Measurements from ENCODE around the gene SKIL. TPM values are rescaled to one million over a fixed set of nuclear protein-coding genes. Genes with fewer than 3 reads are reported as not detected.

SKIL gene
- polyA plus RNA-seq, 4 donors = 10.6 to 47.6 (median 16.6) TPM

GRCh38 chr3:170363471-170363994 lies 6.0 kb downstream of the SKIL start:
- Histone ChIP-seq H3K27ac (ENCODE audit: low read depth in 1 of 3, low read length in 2 of 3) (no peak overlapping the region), H3K9me3 (ENCODE audit: control insufficient read depth in 2 of 2, insufficient read depth in 1 of 2, low read depth in 1 of 2, low read length in 1 of 2) (no peaks in the 10 kb centered on the region), H3K4me1 (ENCODE audit: control insufficient read depth in 3 of 3, insufficient read depth in 2 of 3, low read depth in 1 of 3, low read length in 2 of 3) (peaks cover 7 to 20% (median 10%) of the 10 kb centered on the region in 3 donors), H3K27me3 (ENCODE audit: control insufficient read depth in 3 of 3, insufficient read depth in 3 of 3, low read length in 3 of 3) (no peaks in the 10 kb centered on the region), H3K4me3 (ENCODE audit: low read depth in 1 of 3, low read length in 3 of 3) (no peak overlapping the region), H3K36me3 (ENCODE audit: control insufficient read depth in 3 of 3, insufficient read depth in 2 of 3, low read depth in 1 of 3, low read length in 3 of 3) (peaks cover 0 to 38% (median 8%) of the 10 kb centered on the region in 3 donors)
- FAIRE-seq (no peak), DNase-seq (no peak)
- 91 to 96% (median 94%) methylated on average over 11 of the region's 11 CpGs for WGBS, 3 donors

DNA sequence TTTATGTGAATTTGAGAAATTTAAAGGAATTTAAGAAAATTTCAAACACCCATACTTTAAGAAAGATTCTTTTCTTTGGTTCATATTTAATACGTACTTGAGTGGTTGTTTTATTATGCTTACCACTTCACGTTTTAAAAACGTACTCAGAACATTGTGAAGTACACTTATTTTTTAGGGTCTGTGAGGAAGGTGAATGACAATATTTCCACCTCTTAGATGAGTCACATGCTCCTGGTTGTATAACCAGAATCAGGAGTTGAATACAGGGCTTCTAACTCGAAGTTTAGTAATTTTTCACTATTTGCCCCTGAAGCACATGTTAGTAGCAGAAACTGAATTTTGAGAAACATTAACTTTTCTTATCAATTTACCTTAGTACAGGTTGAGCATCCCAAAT lies 7.5 kb downstream of the SKIL start:
- Histone ChIP-seq H3K9me3 (ENCODE audit: control insufficient read depth in 2 of 2, insufficient read depth in 1 of 2, low read depth in 1 of 2, low read length in 1 of 2) (no peaks in the 10 kb centered on the region), H3K36me3 (ENCODE audit: control insufficient read depth in 3 of 3, insufficient read depth in 2 of 3, low read depth in 1 of 3, low read length in 3 of 3) (peaks cover 0 to 35% (median 8%) of the 10 kb centered on the region in 3 donors), H3K27me3 (ENCODE audit: control insufficient read depth in 3 of 3, insufficient read depth in 3 of 3, low read length in 3 of 3) (no peaks in the 10 kb centered on the region), H3K27ac (ENCODE audit: low read depth in 1 of 3, low read length in 2 of 3) (no peak overlapping the region), H3K4me1 (ENCODE audit: control insufficient read depth in 3 of 3, insufficient read depth in 2 of 3, low read depth in 1 of 3, low read length in 2 of 3) (peaks cover 7 to 15% (median 10%) of the 10 kb centered on the region in 3 donors), H3K4me3 (ENCODE audit: low read depth in 1 of 3, low read length in 3 of 3) (no peak overlapping the region)
- FAIRE-seq = no peak
- DNase-seq = no peak
- WGBS, 3 donors = 74 to 87% (median 86%) methylated on average over 4 of the region's 4 CpGs

DNA sequence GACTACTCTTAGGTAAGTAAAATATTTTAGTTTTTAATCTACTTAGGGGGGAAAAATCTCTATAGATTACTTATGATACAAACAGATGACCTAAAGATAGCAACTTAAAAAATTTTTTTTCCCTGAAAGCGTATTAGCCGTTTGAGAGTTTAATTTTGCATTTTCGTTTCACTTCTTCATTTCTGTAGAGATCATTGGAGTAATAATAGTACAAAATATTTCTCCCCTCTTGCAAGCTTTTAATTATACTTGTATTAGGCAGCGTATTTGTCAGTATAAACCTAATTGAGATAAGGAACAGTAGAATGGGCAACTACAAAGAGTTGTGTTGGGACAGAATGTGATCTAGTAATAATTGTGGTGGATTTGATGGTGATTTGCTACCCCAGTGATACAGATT lies 10.3 kb downstream of the SKIL start:
- Histone ChIP-seq H3K27ac (ENCODE audit: low read depth in 1 of 3, low read length in 2 of 3) (no peak overlapping the region), H3K4me1 (ENCODE audit: control insufficient read depth in 3 of 3, insufficient read depth in 2 of 3, low read depth in 1 of 3, low read length in 2 of 3) (no peaks in the 10 kb centered on the region), H3K36me3 (ENCODE audit: control insufficient read depth in 3 of 3, insufficient read depth in 2 of 3, low read depth in 1 of 3, low read length in 3 of 3) (peaks cover 0 to 31% (median 5%) of the 10 kb centered on the region in 3 donors), H3K4me3 (ENCODE audit: low read depth in 1 of 3, low read length in 3 of 3) (no peak overlapping the region), H3K27me3 (ENCODE audit: control insufficient read depth in 3 of 3, insufficient read depth in 3 of 3, low read length in 3 of 3) (no peaks in the 10 kb centered on the region), H3K9me3 (ENCODE audit: control insufficient read depth in 2 of 2, insufficient read depth in 1 of 2, low read depth in 1 of 2, low read length in 1 of 2) (no peaks in the 10 kb centered on the region)
- WGBS, 3 donors = 67 to 85% (median 85%) methylated on average over 4 of the region's 4 CpGs
- FAIRE-seq (no peak), DNase-seq (no peak)

DNA sequence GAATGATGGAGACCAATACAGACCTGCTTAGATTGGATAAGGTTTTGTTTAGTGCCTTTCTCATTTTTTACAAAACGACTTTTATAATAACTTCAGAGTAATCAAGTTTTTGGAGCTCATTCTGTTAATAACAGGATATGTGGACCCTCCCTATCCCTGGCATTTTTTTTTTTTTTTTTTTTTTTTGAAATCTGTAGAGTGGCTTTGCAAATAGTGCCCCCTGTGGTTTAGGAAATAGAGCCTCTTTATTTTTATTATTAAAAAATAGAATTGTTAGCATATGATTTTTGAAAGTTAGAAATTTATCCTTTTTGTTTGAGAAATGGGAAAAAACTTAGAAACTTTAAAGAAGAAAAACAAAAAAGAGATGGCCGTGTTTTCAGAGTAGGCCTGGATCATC lies 11.4 kb downstream of the SKIL start:
- Histone ChIP-seq H3K4me1 (ENCODE audit: control insufficient read depth in 3 of 3, insufficient read depth in 2 of 3, low read depth in 1 of 3, low read length in 2 of 3) (no peaks in the 10 kb centered on the region), H3K36me3 (ENCODE audit: control insufficient read depth in 3 of 3, insufficient read depth in 2 of 3, low read depth in 1 of 3, low read length in 3 of 3) (peaks cover 0 to 28% (median 2%) of the 10 kb centered on the region in 3 donors), H3K27me3 (ENCODE audit: control insufficient read depth in 3 of 3, insufficient read depth in 3 of 3, low read length in 3 of 3) (no peaks in the 10 kb centered on the region), H3K4me3 (ENCODE audit: low read depth in 1 of 3, low read length in 3 of 3) (no peak overlapping the region), H3K27ac (ENCODE audit: low read depth in 1 of 3, low read length in 2 of 3) (no peak overlapping the region), H3K9me3 (ENCODE audit: control insufficient read depth in 2 of 2, insufficient read depth in 1 of 2, low read depth in 1 of 2, low read length in 1 of 2) (no peaks in the 10 kb centered on the region)
- 68 to 78% (median 71%) methylated on average over 2 of the region's 2 CpGs for WGBS, 3 donors
- FAIRE-seq (no peak), DNase-seq (no peak)

DNA sequence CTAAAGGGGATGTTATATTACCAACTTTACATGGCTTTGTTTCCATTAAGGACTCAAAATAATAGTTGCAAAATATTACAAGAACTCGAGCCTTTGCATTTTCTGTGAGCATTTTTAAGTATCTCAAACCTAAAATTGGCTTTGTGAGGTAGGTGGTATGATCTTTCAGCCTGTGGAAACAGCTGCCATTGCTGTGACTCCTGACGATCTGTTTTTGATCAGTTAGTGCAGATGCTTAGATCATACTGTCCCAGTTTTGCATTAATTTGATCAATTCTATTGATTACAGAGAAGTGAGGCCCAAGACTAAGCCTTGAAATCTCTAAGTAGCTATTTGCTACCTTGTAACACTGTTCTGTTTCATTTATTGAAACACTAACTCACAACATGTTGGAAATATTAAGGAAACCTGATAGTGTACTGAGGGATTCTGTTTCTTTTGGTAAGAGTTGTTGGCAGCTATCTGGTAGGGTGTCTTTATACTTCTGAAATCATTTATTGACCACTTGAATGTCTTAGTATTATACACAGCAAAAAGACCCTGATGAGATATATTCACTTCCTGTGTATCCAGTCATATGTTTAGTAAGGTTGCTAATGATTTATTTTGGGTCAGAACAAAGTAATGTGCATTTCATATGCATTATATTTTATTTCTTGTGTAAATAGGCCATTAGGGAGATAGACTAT lies 14.8 kb downstream of the SKIL start:
- Histone ChIP-seq H3K4me1 (ENCODE audit: control insufficient read depth in 3 of 3, insufficient read depth in 2 of 3, low read depth in 1 of 3, low read length in 2 of 3) (no peaks in the 10 kb centered on the region), H3K4me3 (ENCODE audit: low read depth in 1 of 3, low read length in 3 of 3) (no peak overlapping the region), H3K27me3 (ENCODE audit: control insufficient read depth in 3 of 3, insufficient read depth in 3 of 3, low read length in 3 of 3) (no peaks in the 10 kb centered on the region), H3K9me3 (ENCODE audit: control insufficient read depth in 2 of 2, insufficient read depth in 1 of 2, low read depth in 1 of 2, low read length in 1 of 2) (no peaks in the 10 kb centered on the region), H3K27ac (ENCODE audit: low read depth in 1 of 3, low read length in 2 of 3) (no peak overlapping the region), H3K36me3 (ENCODE audit: control insufficient read depth in 3 of 3, insufficient read depth in 2 of 3, low read depth in 1 of 3, low read length in 3 of 3) (peaks cover 0 to 21% (median 4%) of the 10 kb centered on the region in 3 donors)
- FAIRE-seq = no peak
- WGBS, 3 donors = 64 to 69% (median 64%) methylated on average over 2 of the region's 2 CpGs
- no peak for DNase-seq

GRCh38 chr3:170383567-170383966 lies 26.1 kb downstream of the SKIL start:
- no peak overlapping the region for H3K27ac ChIP-seq (ENCODE audit: low read depth in 1 of 3, low read length in 2 of 3)
- no peaks in the 10 kb centered on the region for H3K27me3 ChIP-seq (ENCODE audit: control insufficient read depth in 3 of 3, insufficient read depth in 3 of 3, low read length in 3 of 3)
- peaks cover 9 to 63% (median 21%) of the 10 kb centered on the region in 3 donors for H3K36me3 ChIP-seq (ENCODE audit: control insufficient read depth in 3 of 3, insufficient read depth in 2 of 3, low read depth in 1 of 3, low read length in 3 of 3)
- no peaks in the 10 kb centered on the region for H3K4me1 ChIP-seq (ENCODE audit: control insufficient read depth in 3 of 3, insufficient read depth in 2 of 3, low read depth in 1 of 3, low read length in 2 of 3)
- no peak for FAIRE-seq
- 87 to 90% (median 90%) methylated on average over 1 of the region's 1 CpG for WGBS, 3 donors
- H3K9me3 ChIP-seq (ENCODE audit: control insufficient read depth in 2 of 2, insufficient read depth in 1 of 2, low read depth in 1 of 2, low read length in 1 of 2) = peaks cover 0 to 3% of the 10 kb centered on the region in 2 donors
- H3K4me3 ChIP-seq (ENCODE audit: low read depth in 1 of 3, low read length in 3 of 3) = no peak overlapping the region
- DNase-seq = no peak

- 94 to 100% (median 98%) methylated on average over 3 of the region's 3 CpGs for WGBS, 3 donors
- FAIRE-seq = no peak
- no peak for DNase-seq
- Histone ChIP-seq H3K27me3 (ENCODE audit: control insufficient read depth in 3 of 3, insufficient read depth in 3 of 3, low read length in 3 of 3) (no peaks in the 10 kb centered on the region), H3K4me1 (ENCODE audit: control insufficient read depth in 3 of 3, insufficient read depth in 2 of 3, low read depth in 1 of 3, low read length in 2 of 3) (no peaks in the 10 kb centered on the region), H3K36me3 (ENCODE audit: control insufficient read depth in 3 of 3, insufficient read depth in 2 of 3, low read depth in 1 of 3, low read length in 3 of 3) (peaks cover 11 to 58% (median 16%) of the 10 kb centered on the region in 3 donors), H3K4me3 (ENCODE audit: low read depth in 1 of 3, low read length in 3 of 3) (no peak overlapping the region), H3K27ac (ENCODE audit: low read depth in 1 of 3, low read length in 2 of 3) (no peak overlapping the region), H3K9me3 (ENCODE audit: control insufficient read depth in 2 of 2, insufficient read depth in 1 of 2, low read depth in 1 of 2, low read length in 1 of 2) (peaks cover 0 to 4% of the 10 kb centered on the region in 2 donors)
These were observed 29.0 kb downstream of the SKIL start for GRCh38 chr3:170386468-170386867.

- Histone ChIP-seq H3K27me3 (ENCODE audit: control insufficient read depth in 3 of 3, insufficient read depth in 3 of 3, low read length in 3 of 3) (no peaks in the 10 kb centered on the region), H3K4me3 (ENCODE audit: low read depth in 1 of 3, low read length in 3 of 3) (no peak overlapping the region), H3K9me3 (ENCODE audit: control insufficient read depth in 2 of 2, insufficient read depth in 1 of 2, low read depth in 1 of 2, low read length in 1 of 2) (peaks cover 0 to 4% of the 10 kb centered on the region in 2 donors), H3K36me3 (ENCODE audit: control insufficient read depth in 3 of 3, insufficient read depth in 2 of 3, low read depth in 1 of 3, low read length in 3 of 3) (peaks cover 11 to 49% (median 14%) of the 10 kb centered on the region in 3 donors), H3K4me1 (ENCODE audit: control insufficient read depth in 3 of 3, insufficient read depth in 2 of 3, low read depth in 1 of 3, low read length in 2 of 3) (no peaks in the 10 kb centered on the region), H3K27ac (ENCODE audit: low read depth in 1 of 3, low read length in 2 of 3) (no peak overlapping the region)
- DNase-seq (no peak), FAIRE-seq (no peak)
These were observed 30.4 kb downstream of the SKIL start for GRCh38 chr3:170387950-170388349.
